HCT116 (cell line): ENCODE measurements around the gene USP32. TPM values are rescaled to one million over a fixed set of nuclear protein-coding genes. Genes with fewer than 3 reads are reported as not detected.

Experiments
- ATAC-seq: fragments of 200-7000 bp; cut with Tn5 transposase; 2 replicates; pipeline ENCODE4 v1.9.1; 2020; ENCODE audit warnings: mild to moderate bottlenecking, moderate library complexity
- BruUV-seq: library from RNA; stranded (reverse); fragments of 400-500 nt; replicated peaks from 2 replicates; lab custom pipeline; 2021; lab: Mats Ljungman, UMichigan
- CTCF ChIA-PET: fragments of 300-600 bp; sonication (Branson Sonifier 250); formaldehyde crosslinking; loops from one replicate; lab custom pipeline; 2021; ENCODE audit warnings: antibody characterized with exemption; lab: Charles Lee
- POLR2A ChIA-PET: fragments of 300-600, 350-600 bp; sonication (Branson Sonifier 250); formaldehyde crosslinking; loops from one replicate; lab custom pipeline; 2021; ENCODE audit warnings: antibody characterized with exemption; lab: Charles Lee
- RAD21 ChIA-PET, 2 experiments: fragments of 300-600 bp; sonication (Branson Sonifier 250); formaldehyde crosslinking; loops; one replicate each; lab custom pipeline; 2023; ENCODE audit warnings: low total read pairs in 2 of 2; ENCODE audit not compliant: uncharacterized antibody in 2 of 2, unreplicated experiment in 2 of 2, low non-redundant PET in 1 of 2; lab: Charles Lee
- DNase-seq: peaks from one replicate; pipeline ENCODE4 v3.0.0-alpha.2; 2010; ENCODE audit warnings: low read depth, low spot score
- H2AFZ ChIP-seq: fragments of 200-600 bp; shearing (Covaris generic), sonication (generic); 2 replicates; pipeline ENCODE4 v1.6.1; 2017; ENCODE audit warnings: low read depth, mixed run types, mixed read lengths, antibody characterized with exemption, low read length; ENCODE audit not compliant: poor library complexity, severe bottlenecking
- H3K27ac ChIP-seq: 2 replicates; pipeline ENCODE4 v1.5.1; 2012; ENCODE audit warnings: low read depth, low read length
- H3K27me3 ChIP-seq: fragments of 200-600 bp; sonication (generic); 2 replicates; pipeline ENCODE4 v1.6.1; 2016; ENCODE audit warnings: mixed run types, low read length, mixed read lengths; ENCODE audit not compliant: insufficient read depth
- H3K36me3 ChIP-seq, 2 experiments: fragments of 200-500 bp in 1 of 2; fragments of 200-600 bp in 1 of 2; sonication (Bioruptor generic) in 1 of 2; sonication (generic) in 1 of 2; 2 replicates each; pipeline versions ENCODE4 v1.5.1 to v1.6.1; 2014 to 2016; ENCODE audit warnings: low read length in 2 of 2, inconsistent platforms in 1 of 2, mixed read lengths in 1 of 2, mixed run types in 1 of 2; ENCODE audit not compliant: insufficient read depth in 2 of 2, control insufficient read depth in 1 of 2
- H3K4me1 ChIP-seq, 2 experiments: fragments of 200-600 bp in 1 of 2; sonication (generic) in 1 of 2; 2 replicates each; pipeline versions ENCODE4 v1.5.1 to v1.6.1; 2012 to 2017; ENCODE audit warnings: low read length in 2 of 2, inconsistent platforms in 1 of 2, mild to moderate bottlenecking in 1 of 2, mixed read lengths in 1 of 2, mixed run types in 1 of 2, moderate library complexity in 1 of 2; ENCODE audit not compliant: insufficient read depth in 2 of 2, control insufficient read depth in 1 of 2
- H3K4me2 ChIP-seq: fragments of 200-600 bp; sonication (generic); 2 replicates; pipeline ENCODE4 v1.6.1; 2017; ENCODE audit warnings: mixed run types, low read length, mixed read lengths
- H3K4me3 ChIP-seq, 2 experiments: fragments of 200-600 bp in 1 of 2; sonication (generic) in 1 of 2; replicated peaks in 1 of 2; 2 replicates each; pipeline ENCODE4 v1.5.1; 2011 to 2016; ENCODE audit warnings: low read length in 2 of 2, control low read depth in 1 of 2, low read depth in 1 of 2, mild to moderate bottlenecking in 1 of 2, mixed read lengths in 1 of 2, mixed run types in 1 of 2
- H3K79me2 ChIP-seq: fragments of 200-600 bp; sonication (generic); 2 replicates; pipeline ENCODE4 v1.6.1; 2017; ENCODE audit warnings: mild to moderate bottlenecking, mixed run types, low read length, moderate library complexity, mixed read lengths; ENCODE audit not compliant: insufficient read depth
- H3K9ac ChIP-seq: fragments of 200-600 bp; sonication (generic); 2 replicates; pipeline ENCODE4 v1.6.1; 2016; ENCODE audit warnings: low read length, mixed read lengths
- H3K9me2 ChIP-seq: fragments of 200-600 bp; sonication (generic), shearing (Covaris generic); 2 replicates; pipeline ENCODE4 v1.6.1; 2017; ENCODE audit warnings: mixed run types, mild to moderate bottlenecking, moderate library complexity; ENCODE audit not compliant: insufficient read depth
- H3K9me3 ChIP-seq, 2 experiments: fragments of 200-500 bp in 1 of 2; fragments of 200-600 bp in 1 of 2; sonication (Bioruptor generic) in 1 of 2; sonication (generic) in 1 of 2; 2 replicates each; pipeline ENCODE4 v1.6.1; 2014 to 2017; ENCODE audit warnings: low read length in 2 of 2, mixed read lengths in 2 of 2, inconsistent platforms in 1 of 2, low read depth in 1 of 2, mild to moderate bottlenecking in 1 of 2, mixed run types in 1 of 2, moderate library complexity in 1 of 2; ENCODE audit not compliant: control insufficient read depth in 1 of 2, insufficient read depth in 1 of 2
- H4K20me1 ChIP-seq: fragments of 200-600 bp; sonication (generic), shearing (Covaris generic); 2 replicates; pipeline ENCODE4 v1.6.1; 2017; ENCODE audit warnings: mixed run types, mild to moderate bottlenecking, moderate library complexity; ENCODE audit not compliant: insufficient read depth
- ELF1 ChIP-seq: IDR thresholded peaks from 2 replicates; pipeline ENCODE4 v1.6.1; 2012; ENCODE audit warnings: low read depth, borderline replicate concordance
- POLR2A ChIP-seq: IDR thresholded peaks from 2 replicates; pipeline ENCODE4 v1.7.0; 2011; ENCODE audit warnings: borderline replicate concordance; ENCODE audit not compliant: insufficient read depth, insufficient read length; ENCODE audit errors: extremely low read depth
- POLR2AphosphoS5 ChIP-seq: IDR thresholded peaks from 2 replicates; pipeline ENCODE4 v1.6.1; 2011; ENCODE audit warnings: mild to moderate bottlenecking, low read depth, low read length, moderate library complexity
- RAD21 ChIP-seq: IDR thresholded peaks from 2 replicates; pipeline ENCODE4 v1.6.1; 2012; ENCODE audit warnings: low read depth, mild to moderate bottlenecking
- SIN3A ChIP-seq: IDR thresholded peaks from 2 replicates; pipeline ENCODE4 v1.6.1; 2012; ENCODE audit warnings: low read depth
- SP1 ChIP-seq: IDR thresholded peaks from 2 replicates; pipeline ENCODE4 v1.6.1; 2012; ENCODE audit warnings: low read depth
- TCF7L2 ChIP-seq: IDR thresholded peaks from 2 replicates; pipeline ENCODE4 v1.7.0; 2011; ENCODE audit warnings: borderline replicate concordance, inconsistent platforms; ENCODE audit not compliant: insufficient read depth, insufficient read length; ENCODE audit errors: extremely low read depth
- YY1 ChIP-seq: IDR thresholded peaks from 2 replicates; pipeline ENCODE4 v1.6.1; 2011; ENCODE audit warnings: low read length, low read depth, moderate library complexity, mild to moderate bottlenecking; ENCODE audit not compliant: insufficient replicate concordance; ENCODE audit errors: extremely low read depth
- ZNF274 ChIP-seq: fragments of 200-500 bp; sonication (Bioruptor generic); IDR thresholded peaks from 2 replicates; pipeline ENCODE4 v1.6.1; 2014; ENCODE audit warnings: mild to moderate bottlenecking, low read depth, low read length, inconsistent platforms
- intact Hi-C: fragments of 100-400 bp; cut with micrococcal nuclease; formaldehyde crosslinking; loops from 2 replicates; pipeline ENCODE4 v1.10.0; 2022
- total RNA-seq: library from RNA; stranded (reverse); gene quantifications from one replicate; pipeline ENCODE4 v1.2.1, GENCODE V29; 2021; ENCODE audit not compliant: unreplicated experiment
- TF ChIP-seq, protein P1 (sequence below): IDR thresholded peaks from 2 replicates; pipeline ENCODE4 v1.6.1; 2011; ENCODE audit warnings: mild to moderate bottlenecking, low read length, moderate library complexity; ENCODE audit not compliant: insufficient replicate concordance; ENCODE audit errors: extremely low read depth
- TF ChIP-seq, protein P2 (sequence below), 3 experiments: fragments of 200-600 bp in 1 of 3; sonication (generic) in 1 of 3; IDR thresholded peaks in 2 of 3; conservative IDR thresholded peaks in 1 of 3; 2 replicates each; pipeline ENCODE4 v1.5.1; 2012 to 2017; ENCODE audit warnings: low read depth in 2 of 3, low read length in 2 of 3, antibody characterized with exemption in 1 of 3, borderline replicate concordance in 1 of 3, control low read depth in 1 of 3, mild to moderate bottlenecking in 1 of 3, mixed read lengths in 1 of 3, mixed run types in 1 of 3, moderate library complexity in 1 of 3; ENCODE audit not compliant: insufficient read depth in 1 of 3

USP32 gene
- total RNA-seq, 1 experiment from 2014 or later = 67.0 TPM

GRCh38 chr17:60280673-60281072, 111.3 kb downstream of the USP32 start:
- H3K79me2 ChIP-seq = no peaks in the 10 kb centered on the region
- POLR2A ChIA-PET = no interaction called here
- CTCF ChIA-PET = no interaction called here
- intact Hi-C loops = no loop called here
- H3K9me3 ChIP-seq = no peaks in the 10 kb centered on the region
- no TSS peak for BruUV-seq
- RAD21 ChIA-PET = no interaction called here
- no peaks in the 10 kb centered on the region for H3K27me3 ChIP-seq
- TF ChIP-seq SIN3A (no peak), ELF1 (no peak), SP1 (no peak), ZNF274 (no peak), RAD21 (no peak), POLR2A (no peak)
- TF ChIP-seq, protein P1, sequence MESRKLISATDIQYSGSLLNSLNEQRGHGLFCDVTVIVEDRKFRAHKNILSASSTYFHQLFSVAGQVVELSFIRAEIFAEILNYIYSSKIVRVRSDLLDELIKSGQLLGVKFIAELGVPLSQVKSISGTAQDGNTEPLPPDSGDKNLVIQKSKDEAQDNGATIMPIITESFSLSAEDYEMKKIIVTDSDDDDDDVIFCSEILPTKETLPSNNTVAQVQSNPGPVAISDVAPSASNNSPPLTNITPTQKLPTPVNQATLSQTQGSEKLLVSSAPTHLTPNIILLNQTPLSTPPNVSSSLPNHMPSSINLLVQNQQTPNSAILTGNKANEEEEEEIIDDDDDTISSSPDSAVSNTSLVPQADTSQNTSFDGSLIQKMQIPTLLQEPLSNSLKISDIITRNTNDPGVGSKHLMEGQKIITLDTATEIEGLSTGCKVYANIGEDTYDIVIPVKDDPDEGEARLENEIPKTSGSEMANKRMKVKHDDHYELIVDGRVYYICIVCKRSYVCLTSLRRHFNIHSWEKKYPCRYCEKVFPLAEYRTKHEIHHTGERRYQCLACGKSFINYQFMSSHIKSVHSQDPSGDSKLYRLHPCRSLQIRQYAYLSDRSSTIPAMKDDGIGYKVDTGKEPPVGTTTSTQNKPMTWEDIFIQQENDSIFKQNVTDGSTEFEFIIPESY = no peak
- H3K27ac ChIP-seq = no peak overlapping the region
- no peak overlapping the region for H2AFZ ChIP-seq
- H3K9me2 ChIP-seq = no peaks in the 10 kb centered on the region
- ATAC-seq = no peak
- no peak overlapping the region for H3K4me2 ChIP-seq
- no peaks in the 10 kb centered on the region for H3K36me3 ChIP-seq
- no peak for DNase-seq
- H3K4me3 ChIP-seq = no peak overlapping the region
- no peak overlapping the region for H3K9ac ChIP-seq
- H4K20me1 ChIP-seq = no peaks in the 10 kb centered on the region
- no peaks in the 10 kb centered on the region for H3K4me1 ChIP-seq

GRCh38 chr17:60278237-60278636, 113.7 kb downstream of the USP32 start:
- no peaks in the 10 kb centered on the region for H3K79me2 ChIP-seq
- no peaks in the 10 kb centered on the region for H3K27me3 ChIP-seq
- ChIA-PET RAD21 (no interaction called here), POLR2A (no interaction called here), CTCF (no interaction called here)
- H3K9me2 ChIP-seq = no peaks in the 10 kb centered on the region
- H3K9ac ChIP-seq = no peak overlapping the region
- no peak for ATAC-seq
- no peaks in the 10 kb centered on the region for H3K36me3 ChIP-seq
- H4K20me1 ChIP-seq = no peaks in the 10 kb centered on the region
- H3K4me3 ChIP-seq = no peak overlapping the region
- H3K4me2 ChIP-seq = no peak overlapping the region
- no peak for DNase-seq
- BruUV-seq = no TSS peak
- no peak overlapping the region for H2AFZ ChIP-seq
- peaks cover 0 to 2% of the 10 kb centered on the region in 2 experiments; a peak in 1 of 4 replicates for H3K4me1 ChIP-seq
- no peak overlapping the region for H3K27ac ChIP-seq
- no peaks in the 10 kb centered on the region for H3K9me3 ChIP-seq
- intact Hi-C loops = no loop called here
- TF ChIP-seq, protein P2, sequence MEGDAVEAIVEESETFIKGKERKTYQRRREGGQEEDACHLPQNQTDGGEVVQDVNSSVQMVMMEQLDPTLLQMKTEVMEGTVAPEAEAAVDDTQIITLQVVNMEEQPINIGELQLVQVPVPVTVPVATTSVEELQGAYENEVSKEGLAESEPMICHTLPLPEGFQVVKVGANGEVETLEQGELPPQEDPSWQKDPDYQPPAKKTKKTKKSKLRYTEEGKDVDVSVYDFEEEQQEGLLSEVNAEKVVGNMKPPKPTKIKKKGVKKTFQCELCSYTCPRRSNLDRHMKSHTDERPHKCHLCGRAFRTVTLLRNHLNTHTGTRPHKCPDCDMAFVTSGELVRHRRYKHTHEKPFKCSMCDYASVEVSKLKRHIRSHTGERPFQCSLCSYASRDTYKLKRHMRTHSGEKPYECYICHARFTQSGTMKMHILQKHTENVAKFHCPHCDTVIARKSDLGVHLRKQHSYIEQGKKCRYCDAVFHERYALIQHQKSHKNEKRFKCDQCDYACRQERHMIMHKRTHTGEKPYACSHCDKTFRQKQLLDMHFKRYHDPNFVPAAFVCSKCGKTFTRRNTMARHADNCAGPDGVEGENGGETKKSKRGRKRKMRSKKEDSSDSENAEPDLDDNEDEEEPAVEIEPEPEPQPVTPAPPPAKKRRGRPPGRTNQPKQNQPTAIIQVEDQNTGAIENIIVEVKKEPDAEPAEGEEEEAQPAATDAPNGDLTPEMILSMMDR (IDR thresholded peaks at IDR 0.05 in 2 of 3, conservative IDR thresholded peaks at IDR 0.05 in 1 of 3; ENCODE audit: borderline replicate concordance in 1 of 3, insufficient read depth in 1 of 3, low read depth in 2 of 3, low read length in 2 of 3) = no peak
- TF ChIP-seq SIN3A (no peak), POLR2AphosphoS5 (no peak), ZNF274 (no peak), YY1 (no peak), TCF7L2 (no peak), ELF1 (no peak)
- TF ChIP-seq, protein P1 = no peak
